ENCODE data around the gene EMILIN1.

DNA sequence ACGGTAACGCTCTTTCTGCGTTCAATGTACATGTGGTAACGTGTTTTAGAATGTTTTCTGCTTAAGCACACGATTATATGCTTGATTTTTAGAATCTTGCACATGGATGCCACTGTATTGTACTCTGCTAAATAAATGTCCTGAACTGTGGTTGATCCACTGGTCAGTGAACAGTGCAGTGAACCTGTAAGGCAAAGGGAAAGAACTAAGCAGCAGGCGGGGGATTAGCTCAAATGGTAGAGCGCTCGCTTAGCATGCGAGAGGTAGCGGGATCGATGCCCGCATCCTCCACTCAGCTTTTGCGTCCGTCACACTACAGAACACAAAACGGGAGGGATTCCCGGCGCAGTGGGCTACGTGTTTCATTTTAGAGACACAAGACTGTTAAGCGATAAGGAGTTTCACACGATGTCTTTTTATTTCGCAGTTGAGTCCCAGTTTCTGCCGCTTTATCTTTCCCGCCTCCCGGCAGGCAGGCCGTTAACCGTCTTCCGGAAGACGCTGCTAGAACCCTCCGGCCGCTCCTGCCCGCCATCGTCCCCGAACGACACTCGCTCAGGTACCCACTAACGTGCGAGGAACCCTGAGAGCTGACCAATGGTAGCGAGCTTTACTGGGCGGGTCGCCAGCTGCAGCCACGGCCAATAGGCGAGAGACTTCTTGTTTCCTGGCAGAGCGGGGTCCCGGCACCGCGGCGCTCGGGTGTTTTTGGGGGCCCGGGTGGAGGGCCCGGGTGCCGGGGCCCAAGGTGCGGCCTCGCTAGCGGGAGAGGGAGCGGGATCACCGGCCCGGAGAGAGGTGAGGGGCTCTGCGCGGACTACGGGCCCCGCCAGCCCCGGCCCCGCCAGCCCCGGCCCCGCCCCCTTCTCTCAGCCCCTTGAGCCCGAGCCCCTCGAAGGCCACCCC is 27.2 kb upstream of the EMILIN1 start, which contains the start of gene AGBL5:
- TF ChIP-seq TAF1 (IDR thresholded peaks at IDR 0.05; ENCODE audit: low read depth, low read length) (peak; percentile 64; the same call in 1 of the 2 replicates), POLR2A (IDR thresholded peaks at IDR 0.05; ENCODE audit: low read depth, low read length) (peak; percentile 78)

Measured in GM12891 (cell line).